Stimulated activated CD8-positive, alpha-beta memory T cell treated with anti-CD3 and anti-CD28 coated beads, Interleukin-7, amount 100 ng/mL, for 1 hour (primary cell): ENCODE results near the gene ZNF500.

ENCODE experiments used
- DNase-seq, 2 donors: peaks; one replicate each; pipeline ENCODE4 v3.0.0-alpha.2; 2020; ENCODE audit warnings: low read depth in 2 of 2

Gene ZNF500

GRCh38 chr16:4772351-4772750 is 5.4 kb upstream of the ZNF500 start:
- no peak for DNase-seq

DNA sequence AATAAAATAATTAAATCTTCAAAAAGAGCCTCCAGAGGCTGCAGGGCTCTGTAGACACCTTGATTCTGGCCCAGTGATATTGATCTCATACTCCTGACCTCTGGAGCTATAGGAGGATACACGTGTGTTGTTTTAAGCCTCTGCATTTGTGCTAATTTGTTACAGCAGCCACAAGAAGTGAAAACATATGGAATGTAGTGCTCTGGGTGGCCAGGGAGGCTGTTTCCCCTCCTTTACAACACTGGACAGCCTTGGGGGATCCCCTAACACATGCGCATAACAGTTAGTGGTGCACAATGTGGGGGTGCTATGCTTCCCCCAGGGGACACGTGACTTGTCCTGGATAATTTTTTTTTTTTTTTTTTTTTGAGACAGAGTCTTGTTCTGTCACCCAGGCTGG is 4.7 kb upstream of the ZNF500 start:
- DNase-seq = no peak

DNA sequence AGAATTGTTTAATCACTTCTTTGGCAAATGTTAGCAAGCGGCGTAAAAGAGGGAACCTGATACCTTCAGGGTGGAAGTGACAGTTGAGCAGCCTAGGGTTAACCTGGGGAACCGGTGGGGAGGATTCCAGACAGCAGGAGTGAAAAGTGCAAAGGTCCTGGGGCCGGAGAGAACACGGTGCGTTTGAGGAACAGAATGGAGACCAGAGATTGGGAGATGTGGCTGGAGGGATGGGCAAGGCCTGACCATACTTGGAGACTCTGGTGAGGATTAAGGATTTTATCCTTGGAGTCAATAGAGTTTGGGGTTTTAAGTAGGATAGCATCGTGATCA is 2.3 kb upstream of the ZNF500 start:
- no peak for DNase-seq

- peak; percentile 64 to 65 for DNase-seq
These were observed 1.8 kb upstream of the ZNF500 start for GRCh38 chr16:4768549-4769305.

GRCh38 chr16:4767872-4768548 is 1.0 kb upstream of the ZNF500 start:
- no peak for DNase-seq

DNA sequence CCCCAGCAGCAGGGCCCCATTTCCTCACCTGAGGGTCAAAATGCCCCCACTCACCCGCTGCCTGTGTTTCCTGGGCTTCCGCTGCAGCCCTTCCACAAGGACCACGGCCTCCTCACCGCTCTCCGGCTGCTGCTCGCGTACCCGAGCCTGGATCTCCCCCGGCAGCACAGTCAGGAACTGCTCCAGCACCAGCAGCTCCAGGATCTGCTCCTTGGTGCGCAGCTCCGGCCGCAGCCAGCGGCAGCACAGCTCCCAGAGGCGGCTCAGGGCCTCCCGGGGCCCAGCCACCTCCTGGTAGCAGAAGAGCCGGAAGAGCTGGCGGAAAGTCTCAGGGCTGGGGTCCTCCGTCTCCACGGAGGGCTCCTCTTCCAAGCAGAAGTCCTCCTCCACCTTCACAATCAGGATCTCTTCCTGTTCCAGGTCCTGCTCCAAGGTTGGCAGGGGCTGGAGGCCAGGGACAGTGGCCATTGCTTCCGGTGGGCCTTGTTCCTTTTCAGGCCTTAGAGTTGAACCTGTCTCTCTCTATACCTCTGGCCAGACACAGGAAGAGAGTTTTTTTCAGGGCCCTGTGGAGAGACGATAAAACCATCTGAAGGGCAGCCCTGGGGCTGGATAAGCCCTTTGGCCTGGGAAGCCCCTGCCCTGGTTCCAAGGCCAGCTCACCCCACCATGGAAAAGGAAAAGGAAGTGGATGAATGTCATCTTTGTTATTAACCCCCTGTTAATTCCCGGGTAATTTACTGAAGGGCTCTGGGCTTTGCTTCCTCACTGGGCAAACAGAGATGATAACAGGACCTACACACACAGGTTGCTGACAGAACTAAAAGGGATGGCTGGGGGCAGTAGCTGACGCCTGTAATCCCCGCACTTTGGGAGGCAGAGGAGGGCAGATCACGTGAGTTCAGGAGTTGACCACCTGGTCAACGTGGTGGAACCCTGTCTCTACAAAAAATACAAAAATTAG is 1.2 kb downstream of the ZNF500 start:
- DNase-seq = no peak

- DNase-seq = no peak
These were observed 3.2 kb downstream of the ZNF500 start for GRCh38 chr16:4763791-4764190.

DNA sequence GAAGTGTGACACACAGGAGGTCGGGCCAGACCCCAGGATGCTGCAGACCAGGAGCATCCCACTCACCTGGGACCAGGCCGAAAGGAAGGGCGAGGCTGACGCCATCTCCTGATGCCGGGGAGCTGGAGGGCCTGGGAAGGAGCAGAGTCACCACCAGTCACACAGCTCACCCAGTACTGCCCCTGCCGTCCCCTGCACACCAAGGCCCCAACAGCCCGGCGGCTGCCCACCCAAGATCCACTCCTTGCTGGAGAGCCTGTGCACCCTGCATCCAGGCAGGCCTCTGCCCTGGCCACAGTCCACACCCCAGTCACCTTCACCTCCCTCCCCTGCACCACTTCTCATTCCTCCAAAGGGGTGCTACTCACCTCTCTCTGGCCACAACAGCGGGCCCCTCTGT is 4.8 kb downstream of the ZNF500 start:
- no peak for DNase-seq

DNA sequence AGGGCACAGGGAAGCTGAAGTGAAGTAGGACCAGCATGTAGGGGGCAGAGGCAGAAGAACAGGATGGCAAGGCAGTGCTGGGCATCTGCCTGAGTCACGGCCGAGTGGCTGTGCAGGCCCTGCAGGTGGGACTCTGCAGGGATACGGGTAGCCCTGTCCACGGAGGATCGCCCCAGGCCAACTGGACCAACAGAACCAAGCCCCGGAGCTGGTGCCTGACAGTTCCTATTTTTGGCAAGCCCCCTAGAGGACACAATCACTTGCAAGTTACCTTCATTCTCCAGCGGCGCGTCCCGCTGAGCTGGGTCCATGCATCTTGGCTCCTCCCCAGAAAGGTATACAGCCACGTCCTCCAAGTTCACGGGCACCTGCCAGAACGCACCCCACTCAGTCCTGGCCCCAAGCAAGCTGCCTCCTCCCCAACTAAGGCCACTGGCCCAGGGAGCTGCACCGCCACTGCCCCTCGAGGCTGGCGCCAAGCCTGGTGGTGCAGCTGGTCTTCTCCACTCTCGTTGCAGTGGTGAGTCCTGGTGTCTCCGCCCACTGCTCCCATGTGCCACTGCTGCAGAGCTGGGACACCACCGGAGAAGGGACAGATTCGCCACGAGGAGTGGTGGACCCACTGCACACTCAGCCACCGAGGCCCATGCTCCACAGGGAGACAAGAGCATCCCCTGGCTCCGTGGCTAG is 6.6 kb downstream of the ZNF500 start:
- DNase-seq = no peak

GRCh38 chr16:4755687-4756086 is 11.3 kb downstream of the ZNF500 start:
- no peak for DNase-seq

DNA sequence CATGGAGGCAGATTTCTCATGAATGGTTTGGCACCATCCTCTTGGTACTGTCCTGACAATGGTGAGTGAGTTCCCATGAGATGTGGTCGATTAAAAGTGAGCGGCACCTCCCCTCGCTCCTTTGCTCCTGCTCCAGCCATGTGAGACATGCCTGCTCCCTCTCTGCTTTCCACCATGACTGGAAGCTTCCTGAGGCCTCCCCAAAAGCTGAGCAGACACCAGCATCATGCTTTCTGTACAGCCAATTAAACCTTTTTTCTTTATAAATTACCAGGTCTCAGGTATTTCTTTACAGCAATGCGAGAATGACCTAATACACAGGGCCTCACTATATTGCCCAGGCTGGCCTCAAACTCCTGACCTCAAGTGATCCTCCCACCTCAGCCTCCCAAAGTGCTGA is 12.1 kb downstream of the ZNF500 start:
- no peak for DNase-seq

- no peak for DNase-seq
These were observed 13.7 kb downstream of the ZNF500 start for GRCh38 chr16:4753227-4753626.

DNA sequence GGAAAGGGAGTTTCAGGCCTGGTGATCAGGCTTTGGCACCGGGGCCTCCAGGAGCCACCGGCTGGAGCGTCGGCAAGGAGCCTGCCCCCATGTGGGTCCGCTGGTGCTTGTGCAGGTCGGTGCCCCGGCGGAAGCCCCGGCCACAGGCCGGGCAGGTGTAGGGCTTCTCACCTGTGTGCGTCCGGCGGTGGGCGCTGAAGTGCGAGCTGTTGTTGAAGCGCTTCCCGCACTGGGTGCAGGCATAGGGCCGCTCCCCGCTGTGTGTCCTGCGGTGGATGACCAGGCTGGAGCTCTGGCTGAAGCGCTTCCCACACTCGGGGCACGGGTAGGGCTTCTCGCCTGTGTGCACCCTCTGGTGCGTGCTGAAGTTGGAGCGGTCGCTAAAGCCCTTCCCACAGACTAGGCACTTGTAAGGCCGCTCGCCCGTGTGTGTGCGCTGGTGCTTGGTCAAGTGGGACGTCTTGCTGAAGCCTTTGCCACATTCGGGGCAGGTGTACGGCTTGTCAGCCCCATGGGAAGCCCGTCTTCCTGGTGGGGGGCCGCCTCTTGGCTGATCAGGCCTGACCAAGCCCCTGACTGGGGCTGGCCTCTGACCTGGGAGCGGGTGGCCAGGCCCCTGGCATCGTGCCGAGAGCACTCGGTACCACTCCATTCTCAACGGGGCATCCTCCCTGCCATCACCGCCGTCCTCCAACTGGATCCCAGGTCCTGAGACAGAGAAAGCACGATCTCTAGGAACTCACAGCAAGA is 14.4 kb downstream of the ZNF500 start:
- no peak for DNase-seq

GRCh38 chr16:4750896-4751295 is 16.1 kb downstream of the ZNF500 start:
- no peak for DNase-seq

- no peak for DNase-seq
These were observed 17.2 kb downstream of the ZNF500 start for GRCh38 chr16:4749700-4750257.

DNA sequence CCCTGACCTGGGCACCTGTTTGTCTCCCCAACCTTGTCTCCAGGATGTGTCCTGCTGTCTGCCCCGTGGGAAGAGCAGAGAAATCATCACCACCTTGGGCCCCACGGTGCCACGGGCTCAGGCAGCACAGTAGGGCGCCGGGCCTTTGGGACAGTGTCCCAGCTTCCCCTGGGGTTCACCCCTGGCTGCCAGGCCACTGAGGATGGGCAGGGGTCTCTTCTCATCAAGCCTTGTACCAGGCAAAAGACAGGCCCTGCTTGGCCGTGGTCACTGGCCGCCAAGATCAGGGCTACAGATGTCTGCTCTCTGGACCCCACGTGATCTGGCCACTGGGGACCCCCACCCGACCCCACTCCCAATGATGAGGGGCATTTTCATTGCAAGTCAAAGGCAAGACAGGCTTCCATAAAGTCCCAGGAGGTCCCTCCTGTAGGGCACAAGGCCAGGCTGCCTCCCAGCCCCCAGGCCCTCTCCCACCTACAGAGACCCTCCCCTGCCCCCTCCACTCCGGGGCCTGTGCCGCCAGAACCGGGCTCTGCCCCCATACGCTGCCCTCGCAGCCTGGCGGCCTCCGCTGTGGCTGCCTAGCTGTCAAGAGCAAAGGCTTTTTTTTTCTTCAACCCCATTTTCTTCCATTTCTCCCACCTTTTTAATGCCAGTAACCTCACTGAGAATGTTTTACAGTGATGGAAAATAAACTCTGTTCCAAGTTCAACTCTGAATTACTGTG is 18.1 kb downstream of the ZNF500 start:
- no peak for DNase-seq

DNA sequence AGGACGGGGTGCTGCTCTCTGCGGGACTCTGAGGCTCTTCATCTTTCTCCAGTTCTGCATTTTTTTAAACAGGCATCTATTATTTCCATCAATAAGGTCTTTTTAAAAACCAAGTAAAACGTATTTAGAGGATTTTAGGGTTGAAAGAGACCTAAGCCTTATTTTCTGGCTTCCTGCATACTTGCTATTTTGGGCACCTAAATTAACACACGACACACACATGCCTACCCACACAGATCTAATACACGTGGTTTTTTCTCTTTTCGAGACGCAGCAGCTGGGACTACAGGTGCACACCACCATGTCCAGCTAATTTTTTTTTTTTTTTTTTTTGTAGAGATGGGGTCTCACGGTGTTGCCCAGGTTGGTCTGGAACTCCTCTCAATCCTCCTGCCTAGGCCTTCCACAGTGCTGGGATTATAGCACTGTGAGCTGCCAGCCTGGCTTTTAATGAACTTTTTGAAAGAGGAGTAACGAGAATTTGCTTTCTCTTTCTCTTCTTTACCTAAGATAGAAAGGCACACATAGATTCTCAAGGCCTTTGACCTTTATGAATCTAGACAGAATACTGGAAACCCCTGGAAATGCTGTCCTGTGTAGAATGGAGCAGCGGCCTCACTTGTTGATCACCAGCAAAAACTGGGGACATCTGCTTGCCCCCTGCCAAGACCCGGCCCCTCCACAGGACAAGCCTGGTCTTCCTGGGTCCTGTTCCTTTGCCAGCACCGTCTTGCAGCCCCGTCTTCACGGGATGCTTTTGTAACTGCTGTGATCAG is 18.9 kb downstream of the ZNF500 start:
- DNase-seq = no peak

GRCh38 chr16:4746991-4747574 is 19.9 kb downstream of the ZNF500 start:
- DNase-seq = no peak

DNA sequence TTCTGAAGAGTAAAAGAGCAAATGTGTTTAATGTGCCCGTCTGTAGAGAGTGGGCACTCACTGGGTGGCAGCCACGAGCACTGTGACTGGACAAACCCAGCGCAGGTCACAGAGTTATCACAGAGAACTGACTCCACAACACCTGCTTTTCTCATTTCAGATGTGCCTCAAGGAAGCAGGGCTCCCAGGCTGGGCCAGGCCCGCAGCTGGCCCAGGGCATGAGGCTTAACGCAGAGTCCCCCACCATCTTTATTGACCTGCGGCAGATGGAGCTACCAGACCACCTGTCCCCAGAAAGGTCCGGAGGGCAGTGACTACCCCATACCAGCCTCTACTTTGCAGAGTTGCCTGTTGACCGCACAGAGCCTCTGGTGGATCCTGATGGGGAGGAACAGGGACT is 20.7 kb downstream of the ZNF500 start:
- DNase-seq = no peak
